Endothelial cell (in vitro differentiated cells): ENCODE data around the gene ZNF253. TPM values are rescaled to one million over a fixed set of nuclear protein-coding genes. Genes with fewer than 3 reads are reported as not detected.
"Not testable (repeated sequence)": the region's sequence is repeated elsewhere in the genome, so short reads cannot be mapped to it uniquely, and the experiment has no call there.

Experiments used
- DNase-seq: peaks from one replicate; pipeline ENCODE4 v3.0.0; 2021; ENCODE audit warnings: low spot score
- H3K27ac Mint-ChIP-seq: one replicate; pipeline ENCODE4 v1.8.0; 2021; ENCODE audit warnings: mixed read lengths, inconsistent platforms; ENCODE audit not compliant: unreplicated experiment
- H3K27me3 Mint-ChIP-seq: one replicate; pipeline ENCODE4 v1.8.0; 2021; ENCODE audit warnings: mild to moderate bottlenecking, moderate library complexity, mixed read lengths, inconsistent platforms; ENCODE audit not compliant: unreplicated experiment
- H3K36me3 Mint-ChIP-seq: one replicate; pipeline ENCODE4 v1.8.0; 2021; ENCODE audit warnings: mild to moderate bottlenecking, low read depth, mixed read lengths, inconsistent platforms; ENCODE audit not compliant: unreplicated experiment
- H3K4me1 Mint-ChIP-seq: one replicate; pipeline ENCODE4 v1.8.0; 2021; ENCODE audit warnings: mild to moderate bottlenecking, mixed read lengths, inconsistent platforms; ENCODE audit not compliant: unreplicated experiment
- H3K4me3 Mint-ChIP-seq: one replicate; pipeline ENCODE4 v1.8.0; 2021; ENCODE audit warnings: mild to moderate bottlenecking, mixed read lengths, inconsistent platforms; ENCODE audit not compliant: unreplicated experiment
- H3K9me3 Mint-ChIP-seq: one replicate; pipeline ENCODE4 v1.8.0; 2021; ENCODE audit warnings: mixed read lengths, inconsistent platforms; ENCODE audit not compliant: unreplicated experiment
- total RNA-seq: library from RNA; stranded (reverse); fragmentation: NEBNext Ultra II Directional; extraction: Animal tissue kit (Norgen Biotek cat#: 25700); gene quantifications from one replicate; pipeline ENCODE4 v1.2.1, GENCODE V29; 2021; ENCODE audit not compliant: unreplicated experiment
- TF ChIP-seq, protein P1 (sequence below): fragments of 200-600 bp; sonication (generic); IDR thresholded peaks from one replicate; pipeline ENCODE4 v1.5.0; 2021; ENCODE audit warnings: antibody characterized with exemption; ENCODE audit not compliant: unreplicated experiment

Gene ZNF253
- total RNA-seq, 1 donor from 2014 or later, result 23.3 TPM

DNA sequence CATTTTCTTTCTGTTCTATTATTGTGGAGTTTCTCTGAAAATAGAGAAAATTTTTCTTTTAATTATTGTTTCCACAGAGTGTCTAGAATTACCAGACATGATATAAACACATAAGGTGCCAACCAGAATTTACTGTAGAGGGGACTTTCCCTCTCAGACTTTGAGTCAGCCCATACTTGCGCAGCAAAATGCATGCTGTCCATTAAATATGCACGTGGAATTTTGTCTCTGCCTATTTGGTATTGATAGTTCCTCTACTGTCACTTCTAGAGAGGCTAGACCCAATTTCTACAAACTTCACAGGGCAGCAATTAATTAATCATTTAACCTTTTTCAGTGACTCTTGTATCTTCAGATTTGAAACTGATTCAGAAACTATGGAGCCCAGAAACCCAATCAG is 44.0 kb downstream of the ZNF253 start:
- Mint-ChIP-seq H3K4me3 (no peak overlapping the region), H3K27ac (no peak overlapping the region), H3K27me3 (no peaks in the 10 kb centered on the region), H3K36me3 (peaks cover 24% of the 10 kb centered on the region), H3K4me1 (peaks cover 19% of the 10 kb centered on the region), H3K9me3 (no peaks in the 10 kb centered on the region)
- TF ChIP-seq, protein P1, sequence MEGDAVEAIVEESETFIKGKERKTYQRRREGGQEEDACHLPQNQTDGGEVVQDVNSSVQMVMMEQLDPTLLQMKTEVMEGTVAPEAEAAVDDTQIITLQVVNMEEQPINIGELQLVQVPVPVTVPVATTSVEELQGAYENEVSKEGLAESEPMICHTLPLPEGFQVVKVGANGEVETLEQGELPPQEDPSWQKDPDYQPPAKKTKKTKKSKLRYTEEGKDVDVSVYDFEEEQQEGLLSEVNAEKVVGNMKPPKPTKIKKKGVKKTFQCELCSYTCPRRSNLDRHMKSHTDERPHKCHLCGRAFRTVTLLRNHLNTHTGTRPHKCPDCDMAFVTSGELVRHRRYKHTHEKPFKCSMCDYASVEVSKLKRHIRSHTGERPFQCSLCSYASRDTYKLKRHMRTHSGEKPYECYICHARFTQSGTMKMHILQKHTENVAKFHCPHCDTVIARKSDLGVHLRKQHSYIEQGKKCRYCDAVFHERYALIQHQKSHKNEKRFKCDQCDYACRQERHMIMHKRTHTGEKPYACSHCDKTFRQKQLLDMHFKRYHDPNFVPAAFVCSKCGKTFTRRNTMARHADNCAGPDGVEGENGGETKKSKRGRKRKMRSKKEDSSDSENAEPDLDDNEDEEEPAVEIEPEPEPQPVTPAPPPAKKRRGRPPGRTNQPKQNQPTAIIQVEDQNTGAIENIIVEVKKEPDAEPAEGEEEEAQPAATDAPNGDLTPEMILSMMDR, result no peak
- no peak for DNase-seq

DNA sequence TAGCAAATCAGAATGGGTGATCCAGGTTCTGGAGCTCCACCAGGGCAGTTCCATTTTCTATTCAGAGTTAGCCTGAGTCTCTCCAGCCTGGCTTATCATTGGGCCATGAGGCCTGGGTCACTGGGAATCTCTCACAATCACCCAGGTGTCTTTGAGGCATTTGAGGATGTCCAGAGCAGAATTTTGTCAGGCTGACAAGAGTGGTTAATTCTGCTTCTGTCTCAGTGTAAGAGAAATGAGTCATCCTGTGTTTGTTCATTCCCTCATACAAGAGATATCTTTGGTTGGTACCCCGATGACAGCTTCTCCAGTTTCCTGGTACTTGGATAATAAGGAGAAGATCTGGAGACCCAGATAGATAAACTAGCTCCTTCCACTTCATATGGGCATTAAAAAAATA is 45.5 kb downstream of the ZNF253 start:
- no peak overlapping the region for H3K27ac Mint-ChIP-seq
- no peaks in the 10 kb centered on the region for H3K9me3 Mint-ChIP-seq

DNA sequence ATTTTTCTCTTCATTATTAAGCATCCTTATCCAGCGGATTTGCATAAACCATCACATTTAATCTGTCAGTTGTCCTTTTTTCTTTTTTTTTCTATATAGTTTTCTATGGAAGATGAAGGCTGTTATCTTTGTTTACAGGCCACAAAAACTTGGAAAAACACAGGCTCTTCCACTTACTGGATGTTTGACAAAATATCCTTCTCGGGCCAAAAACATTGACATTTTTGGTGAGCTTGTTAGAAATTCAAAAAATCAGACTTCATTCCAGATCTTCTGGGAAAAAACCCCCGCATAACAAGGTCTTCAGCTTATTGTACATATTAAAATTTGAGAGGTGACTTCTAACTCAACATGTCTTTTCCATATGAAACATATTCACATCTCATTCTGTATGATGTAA is 48.9 kb downstream of the ZNF253 start:
- peaks cover 1% of the 10 kb centered on the region for H3K27me3 Mint-ChIP-seq
- H3K4me3 Mint-ChIP-seq, result no peak overlapping the region
- TF ChIP-seq, protein P1, result no peak
- no peak for DNase-seq
- no peak overlapping the region for H3K27ac Mint-ChIP-seq
- H3K36me3 Mint-ChIP-seq, result peaks cover 39% of the 10 kb centered on the region
- peaks cover 2% of the 10 kb centered on the region for H3K9me3 Mint-ChIP-seq
- H3K4me1 Mint-ChIP-seq, result peaks cover 6% of the 10 kb centered on the region

More for the DNA sequence above, 45.5 kb downstream of the ZNF253 start:
- TF ChIP-seq, protein P1, result no peak
- H3K4me1 Mint-ChIP-seq, result peaks cover 6% of the 10 kb centered on the region
- H3K27me3 Mint-ChIP-seq, result no peaks in the 10 kb centered on the region
- peaks cover 15% of the 10 kb centered on the region for H3K36me3 Mint-ChIP-seq
- no peak overlapping the region for H3K4me3 Mint-ChIP-seq
- DNase-seq, result no peak

DNA sequence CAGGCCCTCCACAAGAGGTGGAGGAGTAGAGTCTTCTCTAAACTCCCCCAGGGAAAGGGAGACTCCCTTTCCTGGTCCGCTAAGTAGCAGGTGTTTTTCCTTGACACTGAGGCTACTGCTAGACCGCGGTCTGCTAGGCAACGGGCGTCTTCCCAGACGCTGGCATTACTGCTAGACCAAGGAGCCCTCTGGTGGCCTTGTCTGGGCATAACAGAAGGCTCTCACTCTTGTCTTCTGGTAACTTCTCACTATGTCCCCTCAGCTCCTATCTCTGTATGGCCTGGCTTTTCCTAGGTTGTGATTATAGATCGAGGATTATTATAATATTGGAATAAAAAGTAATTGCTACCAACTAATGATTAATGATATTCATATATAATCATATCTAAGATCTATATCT is 64.7 kb downstream of the ZNF253 start:
- Mint-ChIP-seq H3K9me3 (peaks cover 40% of the 10 kb centered on the region), H3K36me3 (peaks cover 84% of the 10 kb centered on the region)
- not testable (repeated sequence) for DNase-seq, H3K27me3 Mint-ChIP-seq, H3K27ac Mint-ChIP-seq, H3K4me3 Mint-ChIP-seq, H3K4me1 Mint-ChIP-seq

DNA sequence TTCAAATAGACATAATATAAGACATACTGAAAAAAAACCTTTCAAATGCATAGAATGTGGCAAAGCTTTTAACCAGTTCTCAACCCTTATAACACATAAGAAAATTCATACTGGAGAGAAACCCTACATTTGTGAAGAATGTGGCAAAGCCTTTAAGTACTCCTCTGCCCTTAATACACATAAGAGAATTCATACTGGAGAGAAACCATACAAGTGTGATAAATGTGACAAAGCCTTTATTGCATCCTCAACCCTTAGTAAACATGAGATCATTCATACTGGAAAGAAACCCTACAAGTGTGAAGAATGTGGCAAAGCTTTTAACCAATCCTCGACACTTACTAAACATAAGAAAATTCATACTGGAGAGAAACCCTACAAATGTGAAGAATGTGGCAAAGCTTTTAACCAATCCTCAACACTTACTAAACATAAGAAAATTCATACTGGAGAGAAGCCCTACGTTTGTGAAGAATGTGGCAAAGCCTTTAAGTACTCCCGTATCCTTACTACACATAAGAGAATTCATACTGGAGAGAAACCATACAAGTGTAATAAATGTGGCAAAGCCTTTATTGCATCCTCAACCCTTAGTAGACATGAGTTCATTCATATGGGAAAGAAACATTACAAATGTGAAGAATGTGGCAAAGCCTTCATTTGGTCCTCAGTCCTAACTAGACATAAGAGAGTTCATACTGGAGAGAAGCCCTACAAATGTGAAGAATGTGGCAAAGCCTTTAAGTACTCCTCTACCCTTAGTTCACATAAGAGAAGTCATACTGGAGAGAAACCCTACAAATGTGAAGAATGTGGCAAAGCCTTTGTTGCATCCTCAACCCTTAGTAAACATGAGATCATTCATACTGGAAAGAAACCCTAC is 68.0 kb downstream of the ZNF253 start:
- peaks cover 66% of the 10 kb centered on the region for H3K36me3 Mint-ChIP-seq
- H3K27ac Mint-ChIP-seq, H3K27me3 Mint-ChIP-seq, DNase-seq, H3K4me1 Mint-ChIP-seq: not testable (repeated sequence)
- H3K4me3 Mint-ChIP-seq, result peak overlapping the region; percentile 88
- peaks cover 43% of the 10 kb centered on the region for H3K9me3 Mint-ChIP-seq

DNA sequence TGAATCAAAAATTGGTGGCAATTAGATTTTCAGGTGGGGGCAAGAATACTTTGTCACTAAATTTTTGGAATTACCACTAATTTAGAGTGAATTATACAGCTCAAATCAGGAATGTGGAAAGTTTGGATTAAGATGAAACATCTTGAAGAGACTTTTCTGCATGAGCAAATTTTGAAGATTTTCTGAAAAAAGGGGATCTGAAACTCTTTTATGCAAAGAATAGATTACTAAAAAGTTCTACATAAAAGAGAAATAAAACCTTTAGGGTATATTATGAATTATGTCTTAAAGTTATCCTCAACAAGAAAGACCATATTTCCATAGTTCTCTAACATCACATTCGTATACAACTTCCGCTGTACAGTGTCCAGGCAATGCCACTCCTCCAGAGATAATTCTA is 71.7 kb downstream of the ZNF253 start:
- Mint-ChIP-seq H3K36me3 (peaks cover 44% of the 10 kb centered on the region), H3K27ac (no peak overlapping the region), H3K27me3 (peaks cover 2% of the 10 kb centered on the region), H3K9me3 (peaks cover 34% of the 10 kb centered on the region), H3K4me3 (no peak overlapping the region), H3K4me1 (no peaks in the 10 kb centered on the region)
- TF ChIP-seq, protein P1, result no peak
- no peak for DNase-seq
